Measurements from ENCODE around the gene CNOT4.

DNA sequence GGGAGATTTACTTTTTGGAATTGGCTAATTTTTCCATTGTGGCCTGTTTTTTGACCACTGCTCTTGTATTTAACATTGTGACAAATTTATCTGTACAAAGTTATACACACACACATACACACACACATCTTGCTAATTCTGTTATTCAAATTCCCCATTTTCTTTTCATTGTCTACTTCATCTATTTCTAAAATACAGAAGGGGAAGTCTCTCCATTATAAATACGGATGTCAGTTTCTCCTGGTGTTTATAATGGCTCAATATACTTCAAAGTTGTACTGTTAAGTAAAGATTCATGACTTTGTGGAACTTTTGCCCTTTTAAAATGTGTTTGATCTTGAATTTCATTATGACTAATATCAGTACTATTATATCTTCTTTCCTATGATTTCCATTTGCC lies 81.0 kb downstream of the CNOT4 start:
- TF ChIP-seq, protein P1, sequence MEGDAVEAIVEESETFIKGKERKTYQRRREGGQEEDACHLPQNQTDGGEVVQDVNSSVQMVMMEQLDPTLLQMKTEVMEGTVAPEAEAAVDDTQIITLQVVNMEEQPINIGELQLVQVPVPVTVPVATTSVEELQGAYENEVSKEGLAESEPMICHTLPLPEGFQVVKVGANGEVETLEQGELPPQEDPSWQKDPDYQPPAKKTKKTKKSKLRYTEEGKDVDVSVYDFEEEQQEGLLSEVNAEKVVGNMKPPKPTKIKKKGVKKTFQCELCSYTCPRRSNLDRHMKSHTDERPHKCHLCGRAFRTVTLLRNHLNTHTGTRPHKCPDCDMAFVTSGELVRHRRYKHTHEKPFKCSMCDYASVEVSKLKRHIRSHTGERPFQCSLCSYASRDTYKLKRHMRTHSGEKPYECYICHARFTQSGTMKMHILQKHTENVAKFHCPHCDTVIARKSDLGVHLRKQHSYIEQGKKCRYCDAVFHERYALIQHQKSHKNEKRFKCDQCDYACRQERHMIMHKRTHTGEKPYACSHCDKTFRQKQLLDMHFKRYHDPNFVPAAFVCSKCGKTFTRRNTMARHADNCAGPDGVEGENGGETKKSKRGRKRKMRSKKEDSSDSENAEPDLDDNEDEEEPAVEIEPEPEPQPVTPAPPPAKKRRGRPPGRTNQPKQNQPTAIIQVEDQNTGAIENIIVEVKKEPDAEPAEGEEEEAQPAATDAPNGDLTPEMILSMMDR (IDR thresholded peaks at IDR 0.05 in 8 of 11, conservative IDR thresholded peaks at IDR 0.05 in 3 of 11), result no peak
- no peak for TF ChIP-seq POLR2AphosphoS5 (IDR thresholded peaks at IDR 0.05)
- no peak for TF ChIP-seq POLR2A (IDR thresholded peaks at IDR 0.05)

Data from spleen (tissue), 7 donors.